WERI-Rb-1 (cell line): Measurements from ENCODE around the gene AMBP.

Experiments
- DNase-seq: peaks from one replicate; pipeline ENCODE4 v3.0.0-alpha.2; 2020
- H3K27ac ChIP-seq: fragments of 250-450 bp; sonication (Bioruptor Pico); 2 replicates; pipeline ENCODE4 v1.5.1; 2020; ENCODE audit warnings: mild to moderate bottlenecking, moderate library complexity
- H3K27me3 ChIP-seq: fragments of 250-450 bp; sonication (Bioruptor Pico); 2 replicates; pipeline ENCODE4 v1.5.1; 2021; ENCODE audit warnings: mild to moderate bottlenecking, low read depth, moderate library complexity; ENCODE audit not compliant: insufficient read depth, severe bottlenecking
- H3K36me3 ChIP-seq: fragments of 250-450 bp; sonication (Bioruptor Pico); 2 replicates; pipeline ENCODE4 v1.5.1; 2020; ENCODE audit warnings: mild to moderate bottlenecking, moderate library complexity
- H3K4me3 ChIP-seq: 2 replicates; pipeline ENCODE4 v1.5.1; 2011; ENCODE audit warnings: low read depth, mild to moderate bottlenecking, control low read depth, low read length
- H3K9me3 ChIP-seq: fragments of 250-450 bp; sonication (Bioruptor Pico); 2 replicates; pipeline ENCODE4 v1.5.1; 2021; ENCODE audit warnings: mild to moderate bottlenecking, moderate library complexity; ENCODE audit not compliant: severe bottlenecking
- TF ChIP-seq, protein P1 (sequence below): IDR thresholded peaks from 2 replicates; pipeline ENCODE4 v1.5.1; 2011; ENCODE audit warnings: low read depth, mild to moderate bottlenecking, control low read depth, inconsistent platforms, low read length

Gene AMBP

DNA sequence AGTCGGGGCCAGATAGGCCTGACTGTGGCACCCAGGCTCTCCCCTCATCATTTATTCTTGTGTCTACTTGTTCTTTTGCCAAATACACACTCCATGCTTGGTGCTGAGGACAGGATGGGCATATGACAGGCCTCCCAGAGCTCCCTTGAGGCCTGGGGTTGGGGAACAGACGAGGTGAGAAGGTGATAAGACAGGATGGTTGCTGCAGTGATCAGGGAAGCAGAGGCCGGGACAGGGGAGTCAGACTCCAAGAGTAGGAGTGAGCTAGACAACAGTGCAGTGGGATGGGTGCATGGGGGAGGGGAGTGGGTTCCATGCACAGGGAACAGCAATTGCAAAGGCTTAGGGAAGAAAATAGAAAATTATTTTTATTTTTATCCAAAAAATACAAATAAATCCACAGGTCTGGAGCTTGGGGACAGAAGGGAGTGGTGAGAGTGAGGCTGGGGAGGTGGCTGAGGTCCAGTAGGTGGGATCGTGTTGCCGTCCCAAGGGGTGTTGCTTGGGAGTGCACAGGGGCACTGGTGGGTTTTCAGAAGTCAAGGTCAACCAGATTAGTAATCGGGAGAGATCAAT, 3.4 kb upstream of the AMBP start:
- TF ChIP-seq, protein P1, sequence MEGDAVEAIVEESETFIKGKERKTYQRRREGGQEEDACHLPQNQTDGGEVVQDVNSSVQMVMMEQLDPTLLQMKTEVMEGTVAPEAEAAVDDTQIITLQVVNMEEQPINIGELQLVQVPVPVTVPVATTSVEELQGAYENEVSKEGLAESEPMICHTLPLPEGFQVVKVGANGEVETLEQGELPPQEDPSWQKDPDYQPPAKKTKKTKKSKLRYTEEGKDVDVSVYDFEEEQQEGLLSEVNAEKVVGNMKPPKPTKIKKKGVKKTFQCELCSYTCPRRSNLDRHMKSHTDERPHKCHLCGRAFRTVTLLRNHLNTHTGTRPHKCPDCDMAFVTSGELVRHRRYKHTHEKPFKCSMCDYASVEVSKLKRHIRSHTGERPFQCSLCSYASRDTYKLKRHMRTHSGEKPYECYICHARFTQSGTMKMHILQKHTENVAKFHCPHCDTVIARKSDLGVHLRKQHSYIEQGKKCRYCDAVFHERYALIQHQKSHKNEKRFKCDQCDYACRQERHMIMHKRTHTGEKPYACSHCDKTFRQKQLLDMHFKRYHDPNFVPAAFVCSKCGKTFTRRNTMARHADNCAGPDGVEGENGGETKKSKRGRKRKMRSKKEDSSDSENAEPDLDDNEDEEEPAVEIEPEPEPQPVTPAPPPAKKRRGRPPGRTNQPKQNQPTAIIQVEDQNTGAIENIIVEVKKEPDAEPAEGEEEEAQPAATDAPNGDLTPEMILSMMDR = no peak
- no peak for DNase-seq
- no peak overlapping the region for H3K27ac ChIP-seq
- no peaks in the 10 kb centered on the region for H3K9me3 ChIP-seq
- no peaks in the 10 kb centered on the region for H3K27me3 ChIP-seq
- no peaks in the 10 kb centered on the region for H3K36me3 ChIP-seq
- no peak overlapping the region for H3K4me3 ChIP-seq

DNA sequence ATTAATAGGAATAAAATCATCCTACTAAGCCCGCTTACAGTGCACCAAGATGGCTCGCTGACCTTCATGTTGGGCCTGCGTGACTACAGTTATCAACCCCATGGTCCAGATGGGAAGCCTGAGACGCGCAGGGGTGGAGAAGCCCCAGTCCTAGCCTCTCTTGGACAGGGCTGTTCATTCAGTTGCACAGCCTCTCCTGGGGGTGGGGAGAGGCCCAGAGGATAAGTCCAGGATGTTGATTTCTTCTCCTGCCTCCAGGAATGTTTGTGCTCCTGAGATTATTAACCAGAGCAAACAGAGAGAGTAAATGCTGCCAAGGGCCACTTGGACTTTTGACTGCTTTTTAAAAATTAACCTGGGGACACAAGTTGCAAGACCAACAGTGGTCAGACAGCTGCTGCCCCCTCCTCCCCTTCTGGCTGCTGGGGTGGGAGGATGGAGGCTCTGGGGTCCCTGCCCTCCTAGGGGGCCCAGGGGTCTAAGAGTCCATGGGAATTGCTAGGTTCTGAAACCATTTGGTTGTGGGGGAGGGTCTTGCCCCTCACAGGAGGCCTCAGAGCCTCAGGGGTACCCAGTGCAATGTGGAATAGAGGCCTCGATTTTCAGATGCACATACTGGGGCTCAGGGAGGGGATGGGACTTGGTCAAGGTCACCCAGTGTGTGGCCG, 2.8 kb upstream of the AMBP start:
- Histone ChIP-seq H3K36me3 (no peaks in the 10 kb centered on the region), H3K27me3 (no peaks in the 10 kb centered on the region), H3K27ac (no peak overlapping the region), H3K9me3 (no peaks in the 10 kb centered on the region), H3K4me3 (no peak overlapping the region)
- DNase-seq = no peak
- TF ChIP-seq, protein P1 = no peak

DNA sequence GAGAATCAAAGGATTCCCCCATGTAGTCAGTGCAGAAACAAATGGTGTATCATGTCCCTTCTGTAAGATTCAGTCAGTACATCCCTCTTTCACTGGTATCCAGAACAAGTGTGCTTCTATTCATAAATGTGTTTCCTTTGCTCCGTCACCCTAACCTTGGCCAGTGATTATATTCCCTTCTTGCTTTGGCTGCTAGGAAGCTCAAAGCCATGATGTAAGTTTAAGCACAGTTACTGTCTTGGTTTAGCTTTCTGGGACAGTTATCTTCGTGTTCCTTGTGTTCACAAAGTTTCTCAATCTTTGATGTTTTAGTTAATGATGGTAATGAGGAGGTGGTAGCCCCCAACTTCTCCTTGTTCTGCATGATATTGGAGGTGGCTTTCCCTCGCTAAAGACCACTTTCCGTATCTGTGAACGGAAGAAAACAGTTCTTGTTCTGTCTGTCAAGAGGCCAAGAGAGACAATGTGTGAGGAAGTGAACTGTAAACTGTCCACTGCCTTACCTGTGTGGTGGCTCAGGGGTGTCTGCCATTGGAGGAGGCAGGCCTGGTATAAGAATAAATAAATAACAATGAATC, 2.2 kb upstream of the AMBP start:
- Histone ChIP-seq H3K4me3 (no peak overlapping the region), H3K27ac (no peak overlapping the region), H3K36me3 (no peaks in the 10 kb centered on the region), H3K27me3 (no peaks in the 10 kb centered on the region), H3K9me3 (no peaks in the 10 kb centered on the region)
- no peak for DNase-seq
- TF ChIP-seq, protein P1 = no peak

DNA sequence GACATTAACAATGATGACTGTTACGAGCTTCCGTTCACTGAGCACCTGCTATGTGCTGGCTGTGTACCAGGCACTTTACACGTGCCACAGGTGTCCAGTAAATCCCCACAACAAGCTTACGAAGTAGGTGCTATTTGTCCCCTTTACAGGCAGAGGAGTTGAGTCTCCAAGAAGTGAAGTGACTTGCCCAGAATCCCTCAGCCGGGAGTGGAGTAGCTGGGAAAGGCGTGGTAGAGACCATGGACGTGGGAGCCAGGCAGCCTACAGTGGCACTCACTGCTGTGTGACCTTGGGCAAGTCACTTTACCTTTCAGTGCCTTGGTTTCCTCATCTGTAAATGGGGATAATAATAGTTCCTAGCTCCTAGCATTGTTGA, 669 bp upstream of the AMBP start:
- Histone ChIP-seq H3K9me3 (no peaks in the 10 kb centered on the region), H3K27ac (no peak overlapping the region), H3K4me3 (no peak overlapping the region), H3K36me3 (no peaks in the 10 kb centered on the region), H3K27me3 (no peaks in the 10 kb centered on the region)
- TF ChIP-seq, protein P1 = no peak
- DNase-seq = no peak

DNA sequence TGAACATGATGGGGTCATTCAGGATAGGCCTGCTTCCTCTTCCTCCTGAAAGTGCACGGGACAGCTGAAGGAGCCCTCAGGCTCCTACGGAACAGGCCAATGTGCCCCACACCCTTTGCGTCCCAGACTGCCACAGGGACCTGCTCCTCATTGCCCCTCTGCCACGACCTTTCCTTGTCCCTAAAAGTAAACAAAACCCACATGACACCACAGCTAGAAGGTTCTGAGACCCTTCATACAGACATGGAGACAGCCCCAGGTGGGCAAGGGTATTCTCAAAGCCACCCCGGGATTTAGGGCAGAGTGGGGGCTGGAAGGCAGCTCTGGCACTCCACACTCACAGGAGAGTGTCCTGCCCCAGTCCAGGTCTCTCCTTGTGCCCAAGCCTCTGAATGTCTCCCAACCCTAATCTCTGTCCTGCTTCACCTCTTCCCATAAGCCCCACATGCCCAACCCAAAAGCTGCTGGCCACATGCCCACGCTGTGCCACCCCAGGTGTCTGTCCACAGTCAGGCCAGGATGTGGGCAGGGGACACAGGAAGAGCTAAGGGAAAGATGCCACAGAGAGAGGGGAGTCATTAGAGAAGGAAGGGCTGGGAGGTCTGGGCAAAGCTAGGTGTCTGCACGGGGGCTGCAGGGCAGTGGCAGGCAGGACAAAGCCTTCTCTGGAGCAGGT, 800 bp downstream of the AMBP start:
- no peaks in the 10 kb centered on the region for H3K9me3 ChIP-seq

More for the DNA sequence above, 800 bp downstream of the AMBP start:
- TF ChIP-seq, protein P1 = no peak
- H3K27me3 ChIP-seq = no peaks in the 10 kb centered on the region
- H3K4me3 ChIP-seq = no peak overlapping the region
- H3K36me3 ChIP-seq = no peaks in the 10 kb centered on the region
- no peak overlapping the region for H3K27ac ChIP-seq
- DNase-seq = no peak
